Measurements from ENCODE around the gene HSFX2.
"Not testable (repeated sequence)": the region's sequence is repeated elsewhere in the genome, so short reads cannot be mapped to it uniquely, and the experiment has no call there.

Gene HSFX2

GRCh38 chrX:149595214-149595613 is at the start of gene HSFX2:
HSFX2 (minus strand) TSS chrX:149595314; CDS start chrX:149594700, 614 bp downstream.
- DNase-seq (ENCODE audit: low spot score) = not testable (repeated sequence)

- no peak for DNase-seq (ENCODE audit: low spot score)
These were observed 48.4 kb upstream of the HSFX2 start for GRCh38 chrX:149643496-149643895.

- DNase-seq (ENCODE audit: low spot score) = no peak
These were observed 46.7 kb upstream of the HSFX2 start for GRCh38 chrX:149641835-149642234.

GRCh38 chrX:149641432-149641831 is 46.3 kb upstream of the HSFX2 start:
- DNase-seq (ENCODE audit: low spot score) = no peak

- no peak for DNase-seq (ENCODE audit: low spot score)
These were observed 44.5 kb upstream of the HSFX2 start for GRCh38 chrX:149639568-149639967.

GRCh38 chrX:149638860-149639259 is 43.7 kb upstream of the HSFX2 start:
- DNase-seq (ENCODE audit: low spot score) = no peak

GRCh38 chrX:149633511-149633910 is 38.4 kb upstream of the HSFX2 start:
- no peak for DNase-seq (ENCODE audit: low spot score)

- DNase-seq (ENCODE audit: low spot score) = peak; percentile 39
These were observed 36.4 kb upstream of the HSFX2 start, which contains the start of gene TMEM185A for GRCh38 chrX:149631234-149632165. TMEM185A (minus strand) TSS chrX:149631792; CDS start chrX:149631580, 212 bp downstream.

- DNase-seq (ENCODE audit: low spot score) = no peak
These were observed 35.6 kb upstream of the HSFX2 start for GRCh38 chrX:149630681-149631233.

GRCh38 chrX:149629730-149630387 is 34.7 kb upstream of the HSFX2 start:
- DNase-seq (ENCODE audit: low spot score) = no peak

- no peak for DNase-seq (ENCODE audit: low spot score)
These were observed 33.7 kb upstream of the HSFX2 start for GRCh38 chrX:149628768-149629167.

- no peak for DNase-seq (ENCODE audit: low spot score)
These were observed 33.2 kb upstream of the HSFX2 start for GRCh38 chrX:149628280-149628679.

- DNase-seq (ENCODE audit: low spot score) = not testable (repeated sequence)
These were observed 31.7 kb upstream of the HSFX2 start for GRCh38 chrX:149626829-149627228.

- not testable (repeated sequence) for DNase-seq (ENCODE audit: low spot score)
These were observed 24.5 kb upstream of the HSFX2 start for GRCh38 chrX:149619662-149620061.

- DNase-seq (ENCODE audit: low spot score) = no peak
These were observed 23.8 kb upstream of the HSFX2 start for GRCh38 chrX:149618871-149619270.

GRCh38 chrX:149611623-149612175 is 16.6 kb upstream of the HSFX2 start:
- no peak for DNase-seq (ENCODE audit: low spot score)

GRCh38 chrX:149610511-149610910 is 15.4 kb upstream of the HSFX2 start:
- no peak for DNase-seq (ENCODE audit: low spot score)

- no peak for DNase-seq (ENCODE audit: low spot score)
These were observed 12.6 kb upstream of the HSFX2 start for GRCh38 chrX:149607699-149608098.

- DNase-seq (ENCODE audit: low spot score) = not testable (repeated sequence)
These were observed 10.3 kb upstream of the HSFX2 start for GRCh38 chrX:149605248-149605885.

- not testable (repeated sequence) for DNase-seq (ENCODE audit: low spot score)
These were observed 3.5 kb upstream of the HSFX2 start for GRCh38 chrX:149598603-149599002.

GRCh38 chrX:149595943-149596342 is 829 bp upstream of the HSFX2 start:
- DNase-seq (ENCODE audit: low spot score) = not testable (repeated sequence)

- DNase-seq (ENCODE audit: low spot score) = not testable (repeated sequence)
These were observed 4.1 kb downstream of the HSFX2 start for GRCh38 chrX:149590993-149591392.
